ENCODE data around the gene VARS1.

GRCh38 chr6:31778193-31778592 is 17.4 kb downstream of the VARS1 start:
- TF ChIP-seq, protein P1, sequence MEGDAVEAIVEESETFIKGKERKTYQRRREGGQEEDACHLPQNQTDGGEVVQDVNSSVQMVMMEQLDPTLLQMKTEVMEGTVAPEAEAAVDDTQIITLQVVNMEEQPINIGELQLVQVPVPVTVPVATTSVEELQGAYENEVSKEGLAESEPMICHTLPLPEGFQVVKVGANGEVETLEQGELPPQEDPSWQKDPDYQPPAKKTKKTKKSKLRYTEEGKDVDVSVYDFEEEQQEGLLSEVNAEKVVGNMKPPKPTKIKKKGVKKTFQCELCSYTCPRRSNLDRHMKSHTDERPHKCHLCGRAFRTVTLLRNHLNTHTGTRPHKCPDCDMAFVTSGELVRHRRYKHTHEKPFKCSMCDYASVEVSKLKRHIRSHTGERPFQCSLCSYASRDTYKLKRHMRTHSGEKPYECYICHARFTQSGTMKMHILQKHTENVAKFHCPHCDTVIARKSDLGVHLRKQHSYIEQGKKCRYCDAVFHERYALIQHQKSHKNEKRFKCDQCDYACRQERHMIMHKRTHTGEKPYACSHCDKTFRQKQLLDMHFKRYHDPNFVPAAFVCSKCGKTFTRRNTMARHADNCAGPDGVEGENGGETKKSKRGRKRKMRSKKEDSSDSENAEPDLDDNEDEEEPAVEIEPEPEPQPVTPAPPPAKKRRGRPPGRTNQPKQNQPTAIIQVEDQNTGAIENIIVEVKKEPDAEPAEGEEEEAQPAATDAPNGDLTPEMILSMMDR (IDR thresholded peaks at IDR 0.05) = no peak
- TF ChIP-seq MYC (IDR thresholded peaks at IDR 0.05; ENCODE audit: borderline replicate concordance, low read length) (no peak), NFE2L2 (conservative IDR thresholded peaks at IDR 0.05; ENCODE audit: low read length) (no peak), POLR2A (IDR thresholded peaks at IDR 0.05; ENCODE audit: low read length) (no peak), JUNB (IDR thresholded peaks at IDR 0.05) (no peak), CHD2 (IDR thresholded peaks at IDR 0.05; ENCODE audit: low read length, partially characterized antibody) (no peak), TP53 (CRISPR knock-in tag; IDR thresholded peaks at IDR 0.05) (no peak), ZSCAN20 (CRISPR knock-in tag; IDR thresholded peaks at IDR 0.05) (no peak), EP300 (IDR thresholded peaks at IDR 0.05) (no peak)
- TF ChIP-seq, protein P2, sequence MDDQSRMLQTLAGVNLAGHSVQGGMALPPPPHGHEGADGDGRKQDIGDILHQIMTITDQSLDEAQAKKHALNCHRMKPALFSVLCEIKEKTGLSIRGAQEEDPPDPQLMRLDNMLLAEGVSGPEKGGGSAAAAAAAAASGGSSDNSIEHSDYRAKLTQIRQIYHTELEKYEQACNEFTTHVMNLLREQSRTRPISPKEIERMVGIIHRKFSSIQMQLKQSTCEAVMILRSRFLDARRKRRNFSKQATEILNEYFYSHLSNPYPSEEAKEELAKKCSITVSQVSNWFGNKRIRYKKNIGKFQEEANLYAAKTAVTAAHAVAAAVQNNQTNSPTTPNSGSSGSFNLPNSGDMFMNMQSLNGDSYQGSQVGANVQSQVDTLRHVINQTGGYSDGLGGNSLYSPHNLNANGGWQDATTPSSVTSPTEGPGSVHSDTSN (IDR thresholded peaks at IDR 0.05) = no peak

Data from A549 (cell line).